Measurements from ENCODE around the gene PI4KA.

Gene PI4KA

DNA sequence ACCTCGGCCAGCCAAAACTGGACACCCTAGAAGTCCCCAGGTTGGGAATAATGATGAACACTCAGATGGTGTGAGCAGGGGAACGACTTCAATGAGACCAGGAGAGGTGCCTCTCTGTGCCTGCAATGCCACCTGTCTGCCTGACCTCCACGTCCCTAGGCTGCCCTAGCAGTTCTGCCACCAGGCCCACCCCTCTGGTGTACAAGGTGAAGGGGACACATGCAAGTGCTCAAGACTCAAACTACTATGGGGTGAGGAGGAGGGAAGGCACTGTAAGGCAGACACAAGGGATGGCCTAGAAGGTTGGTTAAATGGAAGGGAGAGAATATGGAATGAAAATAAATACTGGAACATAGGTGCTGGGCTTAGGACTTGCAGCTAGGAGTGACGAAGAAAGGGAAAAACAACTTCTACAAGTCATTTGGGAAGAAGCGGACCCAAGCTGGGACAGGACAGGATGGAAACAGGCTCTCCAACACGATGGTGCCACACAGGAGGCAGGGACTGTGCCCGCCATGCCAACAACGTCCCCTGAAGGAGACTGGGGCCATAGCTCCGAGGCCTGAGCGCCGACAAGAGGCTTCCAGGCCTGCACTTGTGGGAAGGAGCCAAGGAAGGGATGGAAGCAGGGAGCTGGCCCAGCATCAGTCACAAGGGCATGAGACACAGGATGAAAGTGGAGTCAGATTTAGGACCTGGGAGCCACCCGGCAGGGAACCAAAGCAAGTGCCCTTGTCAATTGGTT, 66.2 kb downstream of the PI4KA start:
- no peak for DNase-seq

DNA sequence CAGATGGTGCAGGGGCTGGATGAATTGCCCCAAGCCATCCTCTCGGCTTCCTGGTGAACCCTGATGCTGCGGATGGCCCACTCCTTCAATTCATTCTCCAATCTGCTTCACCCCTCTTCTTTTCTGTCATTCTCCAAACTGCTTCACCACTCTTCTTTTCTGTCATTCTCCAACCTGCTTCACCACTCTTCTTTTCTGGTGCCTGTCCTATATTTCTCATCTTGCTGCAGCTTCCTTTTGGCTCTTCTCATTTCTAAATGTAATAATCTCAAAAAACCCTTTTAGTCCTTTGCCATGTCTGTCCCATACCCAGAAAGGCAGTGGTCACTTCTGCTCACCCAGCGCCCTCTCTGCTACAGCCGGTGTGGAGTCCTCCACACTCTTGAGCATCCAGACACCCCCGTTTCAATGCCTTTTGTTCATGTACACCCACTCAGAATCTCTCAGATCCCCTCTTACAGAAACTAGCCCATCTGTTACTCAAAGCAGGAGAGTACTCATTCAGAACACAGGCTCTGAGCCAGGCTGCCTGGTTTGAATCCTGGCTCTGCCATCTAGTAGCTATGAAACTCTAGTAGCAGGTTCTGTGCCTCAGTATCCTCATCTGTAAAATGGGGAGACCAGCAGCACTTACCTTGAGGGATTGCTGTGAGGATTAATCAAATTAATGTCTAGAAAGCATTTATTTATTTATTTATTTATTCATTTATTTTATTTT, 69.8 kb downstream of the PI4KA start:
- DNase-seq: peak; percentile 23

GRCh38 chr22:20787746-20788626, 70.6 kb downstream of the PI4KA start:
- no peak for DNase-seq

- DNase-seq: no peak
Measured at GRCh38 chr22:20787223-20787622, 71.4 kb downstream of the PI4KA start.

- no peak for DNase-seq
Measured at GRCh38 chr22:20786536-20786979, 72.1 kb downstream of the PI4KA start.

- DNase-seq: no peak
Measured at GRCh38 chr22:20786048-20786447, 72.6 kb downstream of the PI4KA start.

- no peak for DNase-seq
Measured at GRCh38 chr22:20785415-20785814, 73.2 kb downstream of the PI4KA start.

DNA sequence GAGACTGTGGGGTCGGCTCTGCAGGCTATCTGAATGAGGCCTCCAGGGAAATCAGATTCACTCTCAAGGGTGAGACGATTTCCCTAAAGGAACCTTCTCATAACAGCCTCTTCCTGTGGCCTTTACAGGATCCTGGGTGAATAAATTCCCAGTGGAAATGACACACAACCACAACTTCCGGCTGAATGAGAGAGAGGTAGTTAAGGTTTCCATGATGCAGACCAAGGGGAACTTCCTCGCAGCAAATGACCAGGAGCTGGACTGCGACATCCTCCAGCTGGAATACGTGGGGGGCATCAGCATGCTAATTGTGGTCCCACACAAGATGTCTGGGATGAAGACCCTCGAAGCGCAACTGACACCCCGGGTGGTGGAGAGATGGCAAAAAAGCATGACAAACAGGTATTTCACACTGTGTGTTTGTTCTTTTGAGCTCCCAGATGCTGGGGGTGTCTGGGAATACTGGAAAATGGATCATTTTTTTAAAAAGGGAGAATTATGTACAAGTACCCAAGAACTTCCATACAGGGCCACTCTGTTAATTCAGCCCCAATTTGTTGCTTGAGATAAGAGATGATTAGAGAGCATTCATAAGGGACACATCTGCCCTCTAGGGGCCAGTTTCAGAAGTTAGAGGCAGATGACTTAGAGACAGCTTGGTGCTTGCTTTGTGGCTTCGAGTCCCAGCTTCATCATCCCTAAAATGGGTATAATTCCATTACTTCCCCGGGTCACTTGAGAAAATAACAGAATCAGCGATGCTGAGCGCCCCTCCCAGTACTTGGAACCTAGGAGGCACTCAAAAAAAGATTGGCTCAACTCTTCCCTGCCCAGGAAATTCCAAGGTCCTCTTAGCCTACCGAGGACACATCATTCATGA, 74.5 kb downstream of the PI4KA start:
- peak; percentile 57 for DNase-seq

DNA sequence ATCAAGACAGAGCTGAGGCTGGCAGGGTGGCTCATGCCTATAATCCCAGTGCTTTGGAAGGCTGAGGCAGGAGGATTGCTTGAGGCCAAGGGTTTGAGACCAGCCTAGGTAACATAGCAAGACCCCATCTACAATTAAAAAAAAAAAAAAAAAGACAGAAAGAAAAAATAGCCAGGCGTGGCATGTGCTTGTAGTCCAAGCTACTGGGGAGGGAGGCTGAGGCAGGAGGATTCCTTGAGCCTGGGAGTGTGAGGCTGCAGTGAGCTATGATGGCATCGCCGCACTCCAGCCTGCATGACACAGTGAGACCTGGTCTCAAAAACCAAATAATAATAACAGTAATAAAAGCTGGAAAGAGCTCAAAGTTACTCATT, 75.3 kb downstream of the PI4KA start:
- no peak for DNase-seq

GRCh38 chr22:20782596-20783299, 75.9 kb downstream of the PI4KA start:
- no peak for DNase-seq

- no peak for DNase-seq
Measured at GRCh38 chr22:20782083-20782482, 76.5 kb downstream of the PI4KA start.

DNA sequence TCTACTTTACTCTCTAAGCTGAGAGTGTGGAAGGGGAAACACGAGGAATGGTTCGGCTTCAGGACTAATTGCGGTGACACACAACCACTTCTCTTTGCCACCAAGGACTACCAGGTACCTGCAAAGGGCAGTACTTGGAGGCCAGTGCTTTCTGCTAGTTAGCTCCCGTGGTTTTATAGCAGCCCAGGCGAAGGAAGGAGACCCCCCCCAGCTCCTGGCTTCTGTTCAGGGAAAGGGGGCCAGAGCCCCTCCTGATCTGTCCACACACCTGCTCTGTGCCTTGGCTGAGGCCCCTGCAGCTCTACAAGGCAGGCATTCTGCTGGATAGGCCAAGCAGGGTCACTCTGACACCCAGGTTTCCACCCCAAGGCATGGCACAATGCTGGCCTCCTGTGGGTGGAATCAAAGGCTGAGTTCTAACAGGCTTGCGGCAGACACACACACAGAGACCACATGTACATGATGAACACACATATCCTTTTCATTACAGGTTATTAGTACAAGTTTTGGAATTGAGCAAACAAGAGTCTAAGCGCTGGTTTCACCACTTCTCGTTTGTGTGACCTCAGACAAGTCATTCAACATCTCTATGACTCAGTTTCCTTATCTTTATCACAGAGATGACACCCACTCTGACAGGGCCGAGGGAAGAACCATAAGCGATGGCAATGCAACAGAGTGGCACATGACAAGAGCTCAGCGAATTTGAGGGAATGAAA, 77.2 kb downstream of the PI4KA start:
- DNase-seq: no peak

GRCh38 chr22:20779818-20780158, 78.8 kb downstream of the PI4KA start:
- no peak for DNase-seq

DNA sequence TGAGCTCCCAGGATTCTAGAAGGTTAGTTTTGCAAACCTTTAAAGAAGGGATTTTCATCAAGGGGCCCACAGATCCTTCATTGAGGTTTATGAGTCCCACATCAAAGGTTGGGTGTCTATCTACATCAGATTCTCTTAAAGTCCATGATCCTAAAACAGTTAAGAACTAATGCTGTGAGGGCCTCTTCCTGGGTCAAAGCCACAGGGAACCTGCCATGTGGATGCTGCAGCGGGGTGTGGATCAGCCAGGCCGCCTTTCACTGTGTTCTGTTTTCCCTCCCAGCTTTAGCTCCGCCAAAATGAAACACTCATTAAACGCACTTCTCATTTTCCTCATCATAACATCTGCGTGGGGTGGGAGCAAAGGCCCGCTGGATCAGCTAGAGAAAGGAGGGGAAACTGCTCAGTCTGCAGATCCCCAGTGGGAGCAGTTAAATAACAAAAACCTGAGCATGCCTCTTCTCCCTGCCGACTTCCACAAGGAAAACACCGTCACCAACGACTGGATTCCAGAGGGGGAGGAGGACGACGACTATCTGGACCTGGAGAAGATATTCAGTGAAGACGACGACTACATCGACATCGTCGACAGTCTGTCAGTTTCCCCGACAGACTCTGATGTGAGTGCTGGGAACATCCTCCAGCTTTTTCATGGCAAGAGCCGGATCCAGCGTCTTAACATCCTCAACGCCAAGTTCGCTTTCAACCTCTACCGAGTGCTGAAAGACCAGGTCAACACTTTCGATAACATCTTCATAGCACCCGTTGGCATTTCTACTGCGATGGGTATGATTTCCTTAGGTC, 79.4 kb downstream of the PI4KA start:
- DNase-seq: no peak

DNA sequence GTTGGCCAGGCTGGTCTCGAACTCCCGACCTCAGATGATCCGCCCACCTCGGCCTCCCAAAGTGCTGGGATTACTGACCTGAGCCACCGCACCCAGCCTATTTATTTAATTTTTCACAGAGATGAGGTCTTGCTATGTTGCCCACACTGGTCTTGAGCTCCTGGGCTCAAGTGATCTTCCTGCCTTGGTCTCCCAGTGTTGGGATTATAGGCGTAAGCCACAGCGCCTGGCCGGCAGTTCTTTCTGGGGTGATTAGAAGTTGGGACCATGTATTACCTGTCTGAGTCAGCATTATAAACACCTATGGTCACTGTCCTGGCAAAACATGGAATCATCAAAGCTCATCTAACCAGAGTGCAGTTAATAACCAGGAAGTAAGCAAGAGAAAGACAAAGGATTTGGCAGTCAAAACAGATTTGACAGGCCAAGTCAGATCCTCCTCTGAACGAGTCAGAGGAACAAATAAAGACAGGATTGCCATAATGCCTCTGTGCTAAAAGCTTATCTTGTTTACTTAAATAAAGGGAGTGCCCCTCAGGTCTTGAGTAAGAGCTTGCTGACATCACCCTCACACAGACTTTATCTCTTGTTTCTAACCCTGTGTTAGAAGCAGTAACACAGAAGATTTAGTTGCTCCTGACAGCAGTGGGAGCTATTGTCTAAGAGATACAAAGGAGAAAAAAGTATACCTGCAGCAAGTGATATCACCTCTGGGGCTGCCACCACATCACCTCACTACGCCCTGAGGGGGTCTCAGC, 81.0 kb downstream of the PI4KA start:
- no peak for DNase-seq

DNA sequence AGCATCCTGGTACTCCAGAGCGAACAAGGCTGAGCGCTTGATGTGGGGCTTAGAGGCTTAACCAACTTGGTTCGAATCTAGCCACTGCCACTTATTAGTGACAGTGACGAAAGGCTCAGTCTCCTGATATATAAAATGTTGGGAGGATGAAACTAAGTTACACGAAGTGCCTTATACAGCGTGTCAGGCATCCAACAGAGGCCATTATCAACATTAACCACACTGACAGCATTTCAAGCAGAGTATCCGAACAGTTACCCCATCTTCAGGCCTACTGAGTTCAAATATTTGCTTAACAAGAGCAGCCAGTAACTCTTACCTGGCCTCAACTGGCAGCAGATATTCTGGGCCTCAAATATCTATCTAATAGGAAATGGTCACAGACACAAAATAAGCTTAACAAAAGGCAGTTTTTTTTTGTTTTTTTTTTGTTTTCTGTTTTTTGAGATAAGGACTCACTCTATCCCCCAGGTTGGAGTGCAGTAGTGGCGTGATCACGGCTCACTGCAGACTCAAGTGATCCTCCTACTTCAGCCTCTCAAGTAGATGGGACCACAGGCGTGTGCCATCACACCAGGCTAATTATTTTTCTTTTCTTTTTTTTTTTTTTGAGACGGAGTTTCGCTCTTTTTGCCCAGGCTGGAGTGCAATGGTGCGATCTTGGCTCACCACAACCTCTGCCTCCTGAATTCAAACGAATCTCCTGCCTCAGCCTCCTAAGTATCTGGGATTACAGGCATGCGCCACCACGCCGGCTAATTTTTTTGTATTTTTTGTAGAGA, 81.8 kb downstream of the PI4KA start:
- no peak for DNase-seq

GRCh38 chr22:20775342-20775895, 83.2 kb downstream of the PI4KA start:
- DNase-seq: no peak

DNA sequence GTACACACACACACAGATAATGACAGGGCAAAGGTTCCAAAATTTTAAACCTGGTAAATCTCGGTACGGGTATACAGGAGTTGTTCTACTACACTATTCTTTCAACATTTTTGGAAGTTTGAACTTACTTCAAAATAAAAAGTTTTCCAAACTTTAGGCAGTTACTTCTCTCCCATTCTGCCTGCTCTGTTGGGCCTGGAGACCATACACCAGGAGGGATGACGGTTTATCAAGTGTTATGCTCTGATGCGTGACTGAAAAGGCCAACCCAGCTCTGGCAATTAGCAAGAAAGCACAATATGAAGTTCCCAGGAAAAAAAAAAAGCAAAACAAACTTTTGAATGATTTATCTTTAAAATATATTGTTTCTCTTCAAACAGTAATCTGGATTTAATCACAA, 83.7 kb downstream of the PI4KA start:
- no peak for DNase-seq
